ENCODE data around the gene RPS5.

The RPS5 gene

DNA sequence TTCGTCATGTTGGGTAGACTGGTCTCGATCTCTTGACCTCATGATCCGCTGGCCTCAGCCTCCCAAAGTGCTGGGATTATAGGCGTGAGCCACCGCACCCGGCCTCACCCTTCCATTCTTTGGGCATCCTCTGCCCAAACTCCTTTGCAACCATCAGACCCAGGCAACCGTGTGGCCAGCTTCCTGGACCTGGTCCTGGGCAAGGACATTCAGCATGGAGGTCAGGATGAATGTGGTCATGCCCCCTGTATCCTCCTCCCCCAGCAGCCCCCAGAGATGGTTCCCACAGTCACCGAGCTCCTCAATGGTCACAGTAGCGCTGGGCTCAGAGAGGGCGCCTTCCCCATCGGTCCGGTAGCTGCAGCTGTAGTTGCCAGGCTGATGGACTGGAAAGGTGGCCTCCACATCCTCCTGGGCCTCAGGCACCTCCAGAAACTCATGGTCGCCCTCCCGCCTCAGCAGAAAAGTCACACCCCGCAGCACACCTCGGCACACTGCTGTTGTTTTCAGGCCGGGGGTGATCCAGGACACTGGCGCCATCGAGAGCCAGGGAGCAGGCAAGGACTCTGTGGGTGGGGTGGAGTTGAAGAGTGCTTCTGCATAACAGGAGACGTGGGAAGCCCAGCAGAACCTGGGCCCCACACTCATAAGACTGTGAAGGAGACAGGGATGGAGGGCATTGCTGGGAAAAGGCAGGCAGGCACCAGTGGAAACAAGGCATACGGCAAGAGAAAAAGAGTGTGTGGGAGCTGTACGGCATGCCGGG is 34.9 kb upstream of the RPS5 start:
- peaks cover 8% of the 10 kb centered on the region for H3K36me3 ChIP-seq (ENCODE audit: insufficient read depth, low read length)
- no peak overlapping the region for H3K4me2 ChIP-seq (ENCODE audit: low read length)
- no peak overlapping the region for H3K4me3 ChIP-seq (ENCODE audit: low read length)
- H3K9ac ChIP-seq (ENCODE audit: low read depth, low read length), result no peak overlapping the region
- peaks cover 11% of the 10 kb centered on the region for H3K4me1 ChIP-seq (ENCODE audit: control insufficient read depth, insufficient read depth, low read length)
- no peaks in the 10 kb centered on the region for H3K27me3 ChIP-seq (ENCODE audit: control insufficient read depth, insufficient read depth, low read length)
- no peaks in the 10 kb centered on the region for H3K9me3 ChIP-seq (replicated peaks; ENCODE audit: low read length)

DNA sequence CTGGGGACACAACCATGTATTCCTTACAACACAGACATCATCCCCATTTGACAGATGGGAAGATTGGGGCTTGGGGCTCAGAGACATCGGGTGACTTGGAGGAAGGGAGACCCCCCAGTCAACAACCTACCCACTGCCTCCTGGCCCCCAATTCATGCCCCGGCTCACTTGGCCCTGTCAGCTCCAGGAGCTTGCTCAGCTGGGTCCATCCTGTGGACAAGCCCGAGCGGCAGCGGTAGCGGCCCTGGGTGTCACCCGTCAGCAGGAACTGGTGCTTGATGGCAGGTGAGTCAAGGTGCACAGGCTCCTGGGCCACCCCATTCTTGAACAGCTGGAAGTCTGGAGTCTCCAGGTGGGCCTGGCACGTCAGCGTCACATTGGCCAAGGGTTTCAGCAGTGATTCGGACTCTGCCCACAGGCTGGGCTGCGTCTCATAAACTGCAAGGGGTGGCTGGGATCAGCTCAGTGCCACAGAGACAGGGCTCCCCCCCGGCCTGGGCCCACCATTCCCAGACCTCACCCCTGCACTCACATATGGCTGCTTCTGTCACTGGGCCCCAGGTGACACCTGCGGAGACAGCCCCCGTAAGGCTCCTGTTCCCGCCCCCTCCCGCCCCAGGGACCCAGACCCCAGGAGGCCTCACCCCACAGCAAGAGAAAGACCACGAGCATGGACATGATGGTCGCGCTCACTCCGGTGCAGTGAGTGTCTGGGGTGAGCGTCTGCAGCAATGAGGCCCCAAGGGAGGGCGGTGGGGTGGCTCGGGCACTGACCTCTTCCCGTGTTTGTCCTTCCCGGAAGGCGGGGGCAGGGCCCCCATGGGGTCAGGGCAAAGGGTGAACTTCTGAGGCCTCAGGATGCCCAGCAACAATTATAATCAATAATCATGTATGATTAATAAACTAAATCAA is 34.1 kb upstream of the RPS5 start, which contains the start of gene A1BG:
Gene A1BG, minus strand, starts transcription at position 733 of the 912 bp plus-strand sequence. Its CDS starts 55 bp downstream, at position 678.
- Histone ChIP-seq H3K4me3 (ENCODE audit: low read length) (no peak within 1 kb of the TSS), H3K27me3 (ENCODE audit: control insufficient read depth, insufficient read depth, low read length) (no peaks in the 10 kb centered on the region), H3K4me1 (ENCODE audit: control insufficient read depth, insufficient read depth, low read length) (peaks cover 11% of the 10 kb centered on the region)

DNA sequence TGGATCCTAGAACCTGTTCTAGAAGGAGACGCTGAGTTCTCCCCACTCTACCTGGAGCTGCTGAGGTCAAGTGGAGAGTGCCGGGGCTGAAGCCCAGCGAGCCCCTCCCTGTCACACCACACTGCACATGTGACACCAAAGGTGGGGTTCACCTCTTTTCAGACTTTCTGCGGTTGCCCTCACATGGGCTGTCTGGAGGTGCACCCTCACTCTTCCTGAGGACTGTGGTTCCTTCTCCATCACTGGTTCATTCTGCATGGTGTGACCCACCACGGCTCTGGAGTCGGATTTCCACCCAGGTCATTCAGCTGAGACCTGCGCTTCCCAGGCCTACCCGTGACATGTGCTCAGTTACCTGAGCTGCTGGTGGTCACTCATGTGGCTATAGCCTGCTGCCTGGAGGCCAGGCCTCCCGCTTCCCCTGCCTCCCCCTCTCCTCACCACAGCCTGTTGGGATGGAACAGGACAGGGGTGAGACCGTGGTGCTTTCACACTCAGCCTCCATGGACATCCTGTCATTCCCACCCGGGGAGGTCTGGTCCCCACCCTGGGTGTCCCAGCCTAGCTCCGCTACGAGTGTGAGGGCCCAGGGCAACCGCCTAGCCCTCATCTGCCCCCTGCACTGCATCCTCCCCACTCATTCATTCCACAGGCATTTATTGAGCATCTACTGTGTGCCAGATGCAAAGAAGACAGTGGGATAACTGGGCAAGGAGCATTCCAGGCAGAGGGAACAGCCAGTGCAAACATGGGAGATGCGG is 33.2 kb upstream of the RPS5 start:
- H3K4me1 ChIP-seq (ENCODE audit: control insufficient read depth, insufficient read depth, low read length), result peaks cover 7% of the 10 kb centered on the region

More for the DNA sequence above, 34.1 kb upstream of the RPS5 start, which contains the start of gene A1BG:
- Histone ChIP-seq H3K9ac (ENCODE audit: low read depth, low read length) (no peak within 1 kb of the TSS), H3K9me3 (replicated peaks; ENCODE audit: low read length) (no peaks in the 10 kb centered on the region), H3K36me3 (ENCODE audit: insufficient read depth, low read length) (peaks cover 8% of the 10 kb centered on the region), H3K4me2 (ENCODE audit: low read length) (no peak within 1 kb of the TSS)

DNA sequence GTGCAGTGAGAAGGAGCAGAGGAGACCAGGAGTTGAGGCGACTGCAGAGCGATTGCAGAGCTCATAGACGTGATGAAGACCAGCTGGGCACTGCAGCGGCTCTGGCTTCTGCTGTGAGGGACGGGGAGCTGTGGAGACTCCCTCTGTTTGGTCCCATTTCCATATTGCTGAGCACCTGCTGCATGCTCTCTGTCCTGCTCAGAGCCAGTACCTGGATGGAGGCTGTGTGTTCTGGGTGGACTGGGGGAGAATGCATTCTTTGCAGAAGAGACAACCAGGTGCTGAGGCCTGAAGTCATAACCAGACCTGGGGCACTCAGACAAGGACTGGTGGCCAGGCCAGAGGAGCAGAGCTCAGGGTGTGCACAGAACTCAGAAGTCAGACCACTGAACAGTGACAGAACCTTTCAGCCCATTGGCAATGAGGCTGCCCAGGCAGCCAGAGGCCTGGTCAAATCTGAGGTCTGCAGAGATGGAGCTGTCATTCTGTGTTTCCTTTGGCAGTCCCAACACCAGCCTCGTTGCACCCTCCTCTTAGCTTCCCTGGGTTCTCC is 32.5 kb upstream of the RPS5 start:
- peaks cover 8% of the 10 kb centered on the region for H3K36me3 ChIP-seq (ENCODE audit: insufficient read depth, low read length)
- no peaks in the 10 kb centered on the region for H3K27me3 ChIP-seq (ENCODE audit: control insufficient read depth, insufficient read depth, low read length)
- H3K9ac ChIP-seq (ENCODE audit: low read depth, low read length), result no peak overlapping the region
- no peak overlapping the region for H3K4me3 ChIP-seq (ENCODE audit: low read length)
- no peaks in the 10 kb centered on the region for H3K9me3 ChIP-seq (replicated peaks; ENCODE audit: low read length)
- no peaks in the 10 kb centered on the region for H3K4me1 ChIP-seq (ENCODE audit: control insufficient read depth, insufficient read depth, low read length)
- H3K4me2 ChIP-seq (ENCODE audit: low read length), result no peak overlapping the region

More for the DNA sequence above, 33.2 kb upstream of the RPS5 start:
- Histone ChIP-seq H3K4me2 (ENCODE audit: low read length) (no peak overlapping the region), H3K4me3 (ENCODE audit: low read length) (no peak overlapping the region), H3K36me3 (ENCODE audit: insufficient read depth, low read length) (peaks cover 8% of the 10 kb centered on the region), H3K27me3 (ENCODE audit: control insufficient read depth, insufficient read depth, low read length) (no peaks in the 10 kb centered on the region), H3K9me3 (replicated peaks; ENCODE audit: low read length) (no peaks in the 10 kb centered on the region), H3K9ac (ENCODE audit: low read depth, low read length) (no peak overlapping the region)

DNA sequence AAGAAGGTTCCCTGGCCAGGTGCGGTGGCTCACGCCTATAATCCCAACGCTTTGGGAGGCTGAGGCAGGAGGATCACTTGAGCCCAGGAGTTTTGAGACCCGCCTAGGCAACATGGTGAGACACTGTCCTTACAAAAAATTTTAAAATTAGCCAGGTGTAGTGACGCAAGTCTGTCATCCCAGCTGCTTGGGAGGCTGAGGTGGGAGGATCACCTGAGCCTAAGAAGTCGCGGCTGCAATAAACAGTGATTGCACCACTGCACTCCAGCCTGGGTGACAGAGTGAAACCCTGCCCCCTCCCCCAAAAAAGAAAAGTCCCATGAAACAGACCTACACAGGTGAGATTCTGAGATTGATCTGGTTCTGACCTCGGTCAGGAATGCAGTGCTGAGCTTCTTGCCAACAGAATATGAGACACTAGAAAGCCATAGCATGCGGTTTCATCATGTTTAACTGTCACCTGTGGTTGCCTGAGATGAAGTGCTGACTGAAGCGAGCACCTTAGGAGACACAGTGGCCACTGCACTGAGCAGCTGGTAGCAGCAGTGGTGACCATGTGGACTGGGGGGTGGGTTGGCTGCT is 31.8 kb upstream of the RPS5 start:
- H3K9ac ChIP-seq (ENCODE audit: low read depth, low read length), result no peak overlapping the region

DNA sequence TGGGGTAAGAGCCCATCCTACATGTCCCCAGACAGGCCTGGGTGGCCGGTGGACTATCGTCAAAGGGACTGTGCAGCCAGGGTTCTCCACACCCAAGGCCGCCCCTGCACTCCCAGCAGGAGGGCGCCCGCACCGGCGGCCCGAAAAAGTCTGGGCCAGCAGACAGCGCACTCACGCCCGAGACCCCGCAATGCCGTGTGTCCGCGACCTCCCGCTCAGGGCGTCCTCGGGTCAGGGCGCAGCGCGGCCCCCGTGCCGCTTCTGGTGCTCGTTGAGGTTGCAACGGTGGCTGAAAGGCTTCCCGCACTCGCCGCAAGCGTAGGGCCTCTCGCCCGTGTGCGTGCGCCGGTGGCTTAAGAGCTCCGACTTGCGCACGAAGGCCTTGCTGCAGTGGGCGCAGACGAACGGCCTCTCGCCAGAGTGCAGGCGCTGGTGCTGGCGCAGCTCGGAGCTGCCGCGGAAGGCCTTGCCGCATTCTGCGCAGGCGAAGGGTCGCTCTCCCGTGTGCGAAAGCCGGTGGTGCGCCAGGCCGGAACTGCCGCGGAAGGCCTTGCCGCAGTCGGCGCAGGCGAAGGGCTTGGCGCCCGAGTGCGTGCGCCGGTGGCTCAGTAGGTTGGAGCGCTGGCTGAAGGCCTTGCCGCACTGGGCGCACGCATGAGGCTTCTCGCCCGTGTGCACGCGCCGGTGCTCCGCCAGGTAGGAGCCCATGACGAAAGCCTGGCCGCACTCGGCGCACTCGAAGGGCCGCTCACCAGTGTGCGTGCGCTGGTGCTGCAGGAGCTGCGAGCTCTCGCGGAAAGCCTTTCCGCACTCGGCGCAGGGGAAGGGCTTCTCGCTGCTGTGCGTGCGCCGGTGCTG is 30.9 kb upstream of the RPS5 start:
- Histone ChIP-seq H3K9ac (ENCODE audit: low read depth, low read length) (no peak overlapping the region), H3K9me3 (replicated peaks; ENCODE audit: low read length) (no peaks in the 10 kb centered on the region), H3K36me3 (ENCODE audit: insufficient read depth, low read length) (peaks cover 5% of the 10 kb centered on the region), H3K4me3 (ENCODE audit: low read length) (peak overlapping the region; percentile 49), H3K4me1 (ENCODE audit: control insufficient read depth, insufficient read depth, low read length) (no peaks in the 10 kb centered on the region), H3K4me2 (ENCODE audit: low read length) (no peak overlapping the region), H3K27me3 (ENCODE audit: control insufficient read depth, insufficient read depth, low read length) (no peaks in the 10 kb centered on the region)

More for the DNA sequence above, 31.8 kb upstream of the RPS5 start:
- Histone ChIP-seq H3K9me3 (replicated peaks; ENCODE audit: low read length) (no peaks in the 10 kb centered on the region), H3K4me3 (ENCODE audit: low read length) (no peak overlapping the region), H3K4me2 (ENCODE audit: low read length) (no peak overlapping the region), H3K27me3 (ENCODE audit: control insufficient read depth, insufficient read depth, low read length) (no peaks in the 10 kb centered on the region), H3K36me3 (ENCODE audit: insufficient read depth, low read length) (peaks cover 8% of the 10 kb centered on the region), H3K4me1 (ENCODE audit: control insufficient read depth, insufficient read depth, low read length) (no peaks in the 10 kb centered on the region)

DNA sequence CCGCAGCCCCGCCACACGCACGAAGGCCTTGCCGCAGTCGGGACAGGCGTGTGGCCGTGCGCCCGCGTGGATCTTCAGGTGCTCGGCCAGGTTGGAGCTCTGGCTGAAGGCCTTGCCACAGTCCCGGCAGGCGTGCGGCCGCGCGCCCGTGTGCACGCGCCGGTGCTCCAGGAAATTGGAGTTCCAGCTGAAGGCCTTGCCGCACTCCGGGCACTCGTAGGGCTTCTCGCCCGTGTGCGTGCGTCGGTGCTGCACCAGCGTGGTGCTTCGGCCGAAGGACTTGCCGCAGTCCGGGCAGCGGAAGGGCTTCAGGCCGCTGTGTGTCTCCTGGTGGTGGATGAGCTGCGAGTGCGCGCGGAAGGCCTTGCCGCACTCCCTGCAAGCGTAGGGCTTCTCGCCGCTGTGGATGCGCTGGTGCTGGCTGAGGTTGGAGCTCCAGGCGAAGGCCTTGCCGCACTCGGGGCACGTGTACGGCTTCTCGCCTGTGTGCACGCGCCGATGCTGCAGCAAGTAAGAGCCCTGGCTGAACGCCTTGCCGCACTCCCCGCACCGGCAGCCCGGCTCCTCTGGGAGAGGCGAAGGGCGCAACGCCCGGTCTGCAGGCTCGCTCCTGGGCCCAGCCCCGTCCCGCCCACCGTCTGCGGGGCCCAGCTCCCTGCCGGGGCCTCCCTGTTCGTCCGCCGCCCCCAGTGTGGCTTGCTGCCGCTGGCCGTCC is 30.1 kb upstream of the RPS5 start:
- H3K9ac ChIP-seq (ENCODE audit: low read depth, low read length), result no peak overlapping the region
- no peaks in the 10 kb centered on the region for H3K36me3 ChIP-seq (ENCODE audit: insufficient read depth, low read length)
- H3K27me3 ChIP-seq (ENCODE audit: control insufficient read depth, insufficient read depth, low read length), result no peaks in the 10 kb centered on the region
- no peaks in the 10 kb centered on the region for H3K9me3 ChIP-seq (replicated peaks; ENCODE audit: low read length)
- H3K4me3 ChIP-seq (ENCODE audit: low read length), result peak overlapping the region; percentile 49
- H3K4me2 ChIP-seq (ENCODE audit: low read length), result no peak overlapping the region
- peaks cover 3% of the 10 kb centered on the region for H3K4me1 ChIP-seq (ENCODE audit: control insufficient read depth, insufficient read depth, low read length)

DNA sequence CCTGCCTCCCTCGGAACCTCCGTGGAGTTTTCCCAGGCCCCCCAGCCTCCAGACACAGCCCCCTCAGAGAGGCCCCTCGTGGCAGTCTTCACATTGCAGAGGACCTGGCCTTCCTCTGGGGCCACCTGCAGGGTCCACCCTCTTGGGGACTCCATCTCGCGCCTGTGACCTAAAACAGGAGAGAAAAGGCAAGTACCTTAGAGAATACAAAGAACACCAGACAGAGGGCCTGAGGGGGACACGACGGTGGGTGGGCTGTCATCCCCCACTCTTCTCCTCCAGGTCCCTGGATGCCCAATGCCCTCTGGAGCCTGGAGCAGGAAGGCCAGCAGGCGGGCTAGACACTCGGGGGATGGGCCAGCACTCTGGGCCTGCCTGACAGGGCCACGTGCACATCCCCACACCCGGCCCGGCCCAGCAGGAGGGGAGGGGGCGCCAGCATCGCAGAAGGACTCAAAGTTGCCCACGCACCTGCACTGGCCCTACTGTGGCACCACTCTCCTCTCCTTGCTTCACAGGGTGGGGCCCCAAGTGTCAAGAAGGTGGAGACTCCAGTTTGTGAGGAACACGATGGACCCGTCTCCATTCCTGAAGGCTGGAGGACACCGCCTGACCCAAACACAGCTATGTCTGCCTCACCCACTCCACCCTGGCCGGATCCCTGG is 29.5 kb upstream of the RPS5 start:
- Histone ChIP-seq H3K9me3 (replicated peaks; ENCODE audit: low read length) (no peaks in the 10 kb centered on the region), H3K27me3 (ENCODE audit: control insufficient read depth, insufficient read depth, low read length) (no peaks in the 10 kb centered on the region), H3K36me3 (ENCODE audit: insufficient read depth, low read length) (no peaks in the 10 kb centered on the region), H3K4me1 (ENCODE audit: control insufficient read depth, insufficient read depth, low read length) (peaks cover 5% of the 10 kb centered on the region), H3K9ac (ENCODE audit: low read depth, low read length) (no peak overlapping the region), H3K4me3 (ENCODE audit: low read length) (no peak overlapping the region), H3K4me2 (ENCODE audit: low read length) (no peak overlapping the region)

DNA sequence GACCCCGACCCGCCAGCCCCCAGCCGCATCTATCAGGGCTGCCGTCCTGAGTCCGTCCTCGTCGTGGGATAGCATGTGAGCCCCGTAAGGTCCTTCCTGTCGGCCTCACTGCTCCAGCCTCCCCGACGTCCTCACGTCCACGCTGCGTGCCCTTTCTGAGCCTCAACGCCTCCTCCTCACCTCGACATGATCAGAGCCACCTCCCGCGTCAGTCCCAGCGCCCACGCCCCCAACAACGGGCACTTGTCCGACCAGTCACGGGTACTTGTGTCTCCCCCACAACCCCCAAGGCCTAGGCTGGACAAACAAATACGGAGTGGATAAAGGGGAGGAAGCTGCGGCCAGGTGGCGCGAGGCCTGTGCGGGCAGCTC is 25.2 kb upstream of the RPS5 start:
- Histone ChIP-seq H3K36me3 (ENCODE audit: insufficient read depth, low read length) (no peaks in the 10 kb centered on the region), H3K4me2 (ENCODE audit: low read length) (peak overlapping the region; percentile 92)

More for the DNA sequence above, 25.2 kb upstream of the RPS5 start:
- H3K9me3 ChIP-seq (replicated peaks; ENCODE audit: low read length), result no peaks in the 10 kb centered on the region
- peak overlapping the region; percentile 92 for H3K9ac ChIP-seq (ENCODE audit: low read depth, low read length)
- H3K4me3 ChIP-seq (ENCODE audit: low read length), result peak overlapping the region; percentile 78
- peaks cover 5% of the 10 kb centered on the region for H3K4me1 ChIP-seq (ENCODE audit: control insufficient read depth, insufficient read depth, low read length)
- H3K27me3 ChIP-seq (ENCODE audit: control insufficient read depth, insufficient read depth, low read length), result no peaks in the 10 kb centered on the region
